Epithelial cell of esophagus (primary cell): ENCODE data around the gene CIB4.

ENCODE experiments used
- DNase-seq: peaks from one replicate; pipeline ENCODE4 v3.0.0; 2010; ENCODE audit warnings: low read depth
- H3K4me3 ChIP-seq: 2 replicates; pipeline ENCODE4 v1.5.1; 2011; ENCODE audit warnings: mild to moderate bottlenecking, low read length, control low read depth
- CTCF ChIP-seq: IDR thresholded peaks from 2 replicates; pipeline ENCODE4 v1.5.1; 2011; ENCODE audit warnings: low read depth, mild to moderate bottlenecking, low read length, control low read depth, inconsistent platforms; ENCODE audit not compliant: insufficient read depth; ENCODE audit errors: missing control alignments

CIB4 gene

GRCh38 chr2:26654061-26654340 lies 12.8 kb upstream of the CIB4 start:
- no peak for TF ChIP-seq CTCF
- no peak for DNase-seq
- no peak overlapping the region for H3K4me3 ChIP-seq

- TF ChIP-seq CTCF: no peak
- H3K4me3 ChIP-seq: no peak overlapping the region
- no peak for DNase-seq
Measured at GRCh38 chr2:26653207-26654060, 12.3 kb upstream of the CIB4 start.

GRCh38 chr2:26652361-26653041 lies 11.3 kb upstream of the CIB4 start:
- TF ChIP-seq CTCF: no peak
- no peak for DNase-seq
- no peak overlapping the region for H3K4me3 ChIP-seq

GRCh38 chr2:26651799-26652198 lies 10.6 kb upstream of the CIB4 start:
- TF ChIP-seq CTCF: no peak
- no peak overlapping the region for H3K4me3 ChIP-seq
- DNase-seq: no peak

- no peak for DNase-seq
- no peak overlapping the region for H3K4me3 ChIP-seq
- TF ChIP-seq CTCF: no peak
Measured at GRCh38 chr2:26651470-26651771, 10.3 kb upstream of the CIB4 start.

- no peak for DNase-seq
- no peak overlapping the region for H3K4me3 ChIP-seq
- TF ChIP-seq CTCF: no peak
Measured at GRCh38 chr2:26650713-26651469, 9.7 kb upstream of the CIB4 start.
